ENCODE measurements around the gene KCNH4.
A peak's percentile ranks its signal among the peaks of the same experiment; 100 is the strongest.
"Not testable (repeated sequence)": the region's sequence is repeated elsewhere in the genome, so short reads cannot be mapped to it uniquely, and the experiment has no call there.

KCNH4 gene

GRCh38 chr17:42180922-42181850 is at the start of gene KCNH4:
Gene KCNH4 (minus strand): TSS chr17:42181142. CDS start chr17:42180945, 197 bp downstream.
- peaks cover 38 to 78% (median 55%) of the 10 kb centered on the region in 10 experiments for H3K4me1 ChIP-seq
- peak within 1 kb of the TSS; percentile 44 to 66 (median 55) for H3K4me3 ChIP-seq
- H4K20me1 ChIP-seq: peaks cover 0 to 13% (median 0%) of the 10 kb centered on the region in 11 experiments; a peak in 8 of 22 replicates
- H3K27me3 ChIP-seq: peaks cover 34 to 72% (median 58%) of the 10 kb centered on the region in 11 experiments
- H3K9me3 ChIP-seq (replicated peaks in 1 of 11): peaks cover 0 to 17% (median 3%) of the 10 kb centered on the region in 11 experiments; a peak in 5 of 22 replicates
- peak within 1 kb of the TSS; percentile 57 to 96 (median 79) for H3K4me2 ChIP-seq
- H3K27ac ChIP-seq: no peak within 1 kb of the TSS
- TF ChIP-seq Cebpa-rat (IDR thresholded peaks at IDR 0.05): no peak
- peak within 1 kb of the TSS in 5 of 11 experiments; percentile 6 to 58 (median 40); a peak in 5 of 22 replicates for H3K9ac ChIP-seq
- H3K36me3 ChIP-seq: no peaks in the 10 kb centered on the region

- H3K9ac ChIP-seq: no peak overlapping the region
- no peak overlapping the region for H3K4me2 ChIP-seq
- H3K36me3 ChIP-seq: peaks cover 2 to 52% (median 33%) of the 10 kb centered on the region in 11 experiments; a peak in 18 of 22 replicates
- H3K4me3 ChIP-seq: no peak overlapping the region
- no peak overlapping the region for H3K27ac ChIP-seq
- peaks cover 0 to 4% (median 0%) of the 10 kb centered on the region in 11 experiments; a peak in 1 of 22 replicates for H3K9me3 ChIP-seq (replicated peaks in 1 of 11)
- TF ChIP-seq Cebpa-rat (IDR thresholded peaks at IDR 0.05): no peak
- peaks cover 11 to 41% (median 28%) of the 10 kb centered on the region in 10 experiments; a peak in 19 of 20 replicates for H3K4me1 ChIP-seq
- H3K27me3 ChIP-seq: no peaks in the 10 kb centered on the region
- peaks cover 0 to 13% (median 5%) of the 10 kb centered on the region in 11 experiments; a peak in 8 of 22 replicates for H4K20me1 ChIP-seq
Observed at GRCh38 chr17:42230225-42230624, 49.3 kb upstream of the KCNH4 start.

DNA sequence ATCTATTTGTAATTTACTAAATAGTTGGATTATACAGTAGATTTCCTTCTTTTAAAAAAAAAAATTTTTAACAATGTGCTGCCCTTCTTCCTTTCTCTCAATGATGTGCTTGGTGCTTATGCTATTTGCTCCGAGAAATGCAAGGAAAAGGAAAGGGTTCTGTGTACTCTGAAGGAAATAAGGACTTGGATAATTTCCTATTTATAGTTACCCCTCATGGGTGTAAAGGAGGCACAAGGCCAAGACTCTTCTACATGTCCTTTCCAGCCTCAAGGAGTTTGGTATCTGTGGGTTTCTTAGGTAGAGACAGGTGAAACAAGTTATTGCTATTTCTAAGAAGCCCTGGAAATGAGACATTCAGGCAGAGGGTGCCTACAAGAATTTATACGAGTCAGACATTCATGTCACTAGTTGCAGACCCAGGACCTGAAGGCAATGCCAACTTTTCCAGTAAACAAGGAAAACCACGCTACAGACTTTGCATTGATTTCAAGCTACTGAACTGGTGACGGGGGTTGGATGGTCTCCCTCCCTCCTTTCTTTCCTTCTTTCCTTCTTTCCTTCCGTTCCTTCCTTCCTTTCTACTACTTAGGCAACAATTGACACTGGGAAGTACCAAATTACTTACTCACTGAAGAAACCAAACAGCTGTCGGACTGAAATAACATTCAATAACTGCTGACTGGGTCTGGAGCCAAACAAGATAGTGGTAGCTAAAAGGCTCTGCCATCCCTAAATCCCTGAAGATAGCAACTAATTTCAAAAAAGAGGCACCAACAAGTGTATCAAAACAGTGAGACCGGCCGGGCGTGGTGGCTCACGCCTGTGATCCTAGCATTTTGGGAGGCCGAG is 47.1 kb upstream of the KCNH4 start:
- Histone ChIP-seq H3K27me3 (no peaks in the 10 kb centered on the region), H4K20me1 (peaks cover 0 to 12% (median 5%) of the 10 kb centered on the region in 11 experiments; a peak in 8 of 22 replicates), H3K9me3 (replicated peaks in 1 of 11) (no peaks in the 10 kb centered on the region), H3K9ac (no peak overlapping the region), H3K27ac (0 out of 22 replicates have a peak overlapping the region, but pooled peaks of 2 of the 11 experiments have one; percentile 5 to 37), H3K4me2 (peak overlapping the region in 4 of 11 experiments; percentile 1 to 24 (median 18); a peak in 5 of 22 replicates), H3K36me3 (peaks cover 22 to 74% (median 55%) of the 10 kb centered on the region in 11 experiments), H3K4me1 (peaks cover 0 to 29% (median 12%) of the 10 kb centered on the region in 10 experiments; a peak in 13 of 20 replicates), H3K4me3 (no peak overlapping the region)
- TF ChIP-seq Cebpa-rat (IDR thresholded peaks at IDR 0.05): no peak

GRCh38 chr17:42225646-42226045 is 44.7 kb upstream of the KCNH4 start:
- Histone ChIP-seq H3K27ac (no peak overlapping the region), H3K36me3 (peaks cover 33 to 87% (median 68%) of the 10 kb centered on the region in 11 experiments), H4K20me1 (peaks cover 0 to 11% (median 0%) of the 10 kb centered on the region in 11 experiments; a peak in 6 of 22 replicates), H3K9me3 (replicated peaks in 1 of 11) (no peaks in the 10 kb centered on the region), H3K4me1 (peaks cover 0 to 29% (median 12%) of the 10 kb centered on the region in 10 experiments; a peak in 13 of 20 replicates), H3K4me2 (peak overlapping the region in 3 of 11 experiments; percentile 12 to 31 (median 30); a peak in 2 of 22 replicates), H3K4me3 (no peak overlapping the region), H3K27me3 (no peaks in the 10 kb centered on the region), H3K9ac (no peak overlapping the region)
- no peak for TF ChIP-seq Cebpa-rat (IDR thresholded peaks at IDR 0.05)

- Histone ChIP-seq H3K4me2 (no peak overlapping the region), H3K36me3 (peaks cover 33 to 89% (median 65%) of the 10 kb centered on the region in 11 experiments), H3K4me3 (no peak overlapping the region), H3K27ac (no peak overlapping the region), H3K4me1 (peaks cover 0 to 29% (median 12%) of the 10 kb centered on the region in 10 experiments; a peak in 13 of 20 replicates), H3K9me3 (replicated peaks in 1 of 11) (no peaks in the 10 kb centered on the region), H3K9ac (no peak overlapping the region), H4K20me1 (peaks cover 0 to 9% (median 0%) of the 10 kb centered on the region in 11 experiments; a peak in 6 of 22 replicates), H3K27me3 (no peaks in the 10 kb centered on the region)
- TF ChIP-seq Cebpa-rat (IDR thresholded peaks at IDR 0.05): no peak
Observed at GRCh38 chr17:42224651-42225050, 43.7 kb upstream of the KCNH4 start.

- Histone ChIP-seq H4K20me1 (peaks cover 0 to 6% (median 0%) of the 10 kb centered on the region in 11 experiments; a peak in 2 of 22 replicates), H3K27me3 (no peaks in the 10 kb centered on the region), H3K4me2 (no peak overlapping the region), H3K4me1 (peaks cover 0 to 12% (median 0%) of the 10 kb centered on the region in 10 experiments; a peak in 5 of 20 replicates), H3K9me3 (replicated peaks in 1 of 11) (no peaks in the 10 kb centered on the region), H3K36me3 (peaks cover 47 to 85% (median 71%) of the 10 kb centered on the region in 11 experiments), H3K4me3 (no peak overlapping the region), H3K9ac (no peak overlapping the region), H3K27ac (no peak overlapping the region)
- TF ChIP-seq Cebpa-rat (IDR thresholded peaks at IDR 0.05): no peak
Observed at GRCh38 chr17:42221886-42222745, 41.2 kb upstream of the KCNH4 start.

GRCh38 chr17:42219280-42219679 is 38.3 kb upstream of the KCNH4 start:
- H4K20me1 ChIP-seq; H3K9ac ChIP-seq; H3K4me2 ChIP-seq; H3K27ac ChIP-seq; H3K27me3 ChIP-seq; H3K9me3 ChIP-seq (replicated peaks in 1 of 11); H3K4me3 ChIP-seq; H3K4me1 ChIP-seq: not testable (repeated sequence)
- peaks cover 69 to 87% (median 82%) of the 10 kb centered on the region in 11 experiments for H3K36me3 ChIP-seq

- H3K9ac ChIP-seq: no peak overlapping the region
- no peaks in the 10 kb centered on the region for H3K4me1 ChIP-seq
- TF ChIP-seq Cebpa-rat (IDR thresholded peaks at IDR 0.05): no peak
Observed at GRCh38 chr17:42214156-42214555, 33.2 kb upstream of the KCNH4 start.

More at GRCh38 chr17:42214156-42214555, 33.2 kb upstream of the KCNH4 start:
- H4K20me1 ChIP-seq: no peaks in the 10 kb centered on the region
- H3K27me3 ChIP-seq: no peaks in the 10 kb centered on the region
- no peak overlapping the region for H3K27ac ChIP-seq
- no peak overlapping the region for H3K4me3 ChIP-seq
- peaks cover 91 to 96% (median 94%) of the 10 kb centered on the region in 11 experiments for H3K36me3 ChIP-seq
- no peak overlapping the region for H3K4me2 ChIP-seq
- H3K9me3 ChIP-seq (replicated peaks in 1 of 11): no peaks in the 10 kb centered on the region

All from BLaER1 treated with 17β-estradiol and CSF1 and Interleukin-3, amounts not matched to agents 10 nM and 100 nM (cell line).